DND-41 (cell line): ENCODE results near the gene SPRY2.

Experiments used
- EZH2 ChIP-seq: IDR thresholded peaks from 3 replicates; pipeline ENCODE4 v1.6.1; 2012; ENCODE audit warnings: borderline replicate concordance, low read depth, mild to moderate bottlenecking, moderate library complexity, low read length, inconsistent platforms; ENCODE audit not compliant: severe bottlenecking
- TF ChIP-seq, protein P1 (sequence below): IDR thresholded peaks from 2 replicates; pipeline ENCODE4 v1.5.1; 2012; ENCODE audit warnings: borderline replicate concordance, low read length, moderate library complexity, mild to moderate bottlenecking; ENCODE audit not compliant: poor library complexity, severe bottlenecking; ENCODE audit errors: extremely low read depth

DNA sequence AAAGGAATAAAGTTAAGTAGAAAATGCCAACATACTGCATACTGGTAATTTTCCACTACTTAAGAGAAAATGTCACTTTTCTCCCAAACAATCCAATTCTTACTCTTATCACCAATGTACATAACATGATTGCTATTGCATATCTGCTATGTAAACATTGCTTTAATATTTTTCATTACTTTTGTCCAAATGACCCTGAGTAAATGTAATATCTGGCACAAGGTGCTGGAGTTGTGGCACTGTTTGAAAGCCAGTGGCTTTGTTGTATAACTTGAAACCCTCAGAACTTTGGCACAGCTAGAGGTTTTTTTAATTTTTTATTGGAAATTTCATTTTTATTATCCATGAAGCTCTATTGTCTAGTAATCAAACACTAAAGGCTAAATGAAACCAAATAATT is 45.7 kb upstream of the SPRY2 start:
- TF ChIP-seq, protein P1, sequence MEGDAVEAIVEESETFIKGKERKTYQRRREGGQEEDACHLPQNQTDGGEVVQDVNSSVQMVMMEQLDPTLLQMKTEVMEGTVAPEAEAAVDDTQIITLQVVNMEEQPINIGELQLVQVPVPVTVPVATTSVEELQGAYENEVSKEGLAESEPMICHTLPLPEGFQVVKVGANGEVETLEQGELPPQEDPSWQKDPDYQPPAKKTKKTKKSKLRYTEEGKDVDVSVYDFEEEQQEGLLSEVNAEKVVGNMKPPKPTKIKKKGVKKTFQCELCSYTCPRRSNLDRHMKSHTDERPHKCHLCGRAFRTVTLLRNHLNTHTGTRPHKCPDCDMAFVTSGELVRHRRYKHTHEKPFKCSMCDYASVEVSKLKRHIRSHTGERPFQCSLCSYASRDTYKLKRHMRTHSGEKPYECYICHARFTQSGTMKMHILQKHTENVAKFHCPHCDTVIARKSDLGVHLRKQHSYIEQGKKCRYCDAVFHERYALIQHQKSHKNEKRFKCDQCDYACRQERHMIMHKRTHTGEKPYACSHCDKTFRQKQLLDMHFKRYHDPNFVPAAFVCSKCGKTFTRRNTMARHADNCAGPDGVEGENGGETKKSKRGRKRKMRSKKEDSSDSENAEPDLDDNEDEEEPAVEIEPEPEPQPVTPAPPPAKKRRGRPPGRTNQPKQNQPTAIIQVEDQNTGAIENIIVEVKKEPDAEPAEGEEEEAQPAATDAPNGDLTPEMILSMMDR, result no peak
- no peak for TF ChIP-seq EZH2
